ENCODE results near the gene OR56A5. TPM values are rescaled to one million over a fixed set of nuclear protein-coding genes. Genes with fewer than 3 reads are reported as not detected.

Gene OR56A5, protein sequence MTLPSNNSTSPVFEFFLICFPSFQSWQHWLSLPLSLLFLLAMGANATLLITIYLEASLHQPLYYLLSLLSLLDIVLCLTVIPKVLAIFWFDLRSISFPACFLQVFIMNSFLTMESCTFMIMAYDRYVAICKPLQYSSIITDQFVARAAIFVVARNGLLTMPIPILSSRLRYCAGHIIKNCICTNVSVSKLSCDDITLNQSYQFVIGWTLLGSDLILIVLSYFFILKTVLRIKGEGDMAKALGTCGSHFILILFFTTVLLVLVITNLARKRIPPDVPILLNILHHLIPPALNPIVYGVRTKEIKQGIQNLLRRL
- total RNA-seq = not detected

DNA sequence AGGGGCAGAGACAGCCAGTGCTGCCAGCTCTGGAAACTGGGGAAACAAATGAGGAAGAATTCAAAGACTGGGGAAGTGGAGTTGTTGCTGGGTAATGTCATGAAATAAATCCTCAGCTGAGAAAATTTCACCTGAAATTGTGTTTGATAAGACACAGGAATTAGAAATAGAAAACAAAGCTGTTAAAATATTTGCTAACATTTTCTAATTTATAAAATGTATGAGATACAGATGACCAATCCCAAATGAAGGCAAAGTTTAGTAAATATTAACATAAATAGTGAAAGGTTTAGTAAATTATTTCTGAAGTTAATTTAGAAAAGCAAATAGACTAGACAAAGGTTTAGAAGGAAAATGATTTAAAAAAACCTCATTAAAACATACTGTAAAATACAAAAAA, at the start of gene OR56A5:
TSS of gene OR56A5 (minus strand) at position 101 of the 400 bp plus-strand sequence. CDS start at position 101, 0 bp downstream.
- ATAC-seq (no peak), DNase-seq (no peak)
- Mint-ChIP-seq H3K36me3 (no peaks in the 10 kb centered on the region), H3K27ac (no peak within 1 kb of the TSS), H3K4me1 (no peaks in the 10 kb centered on the region), H3K9me3 (ENCODE audit: low read depth) (peaks cover 4% of the 10 kb centered on the region), H3K27me3 (no peaks in the 10 kb centered on the region), H3K4me3 (no peak within 1 kb of the TSS)
- CTCF ChIA-PET = no interaction called here

DNA sequence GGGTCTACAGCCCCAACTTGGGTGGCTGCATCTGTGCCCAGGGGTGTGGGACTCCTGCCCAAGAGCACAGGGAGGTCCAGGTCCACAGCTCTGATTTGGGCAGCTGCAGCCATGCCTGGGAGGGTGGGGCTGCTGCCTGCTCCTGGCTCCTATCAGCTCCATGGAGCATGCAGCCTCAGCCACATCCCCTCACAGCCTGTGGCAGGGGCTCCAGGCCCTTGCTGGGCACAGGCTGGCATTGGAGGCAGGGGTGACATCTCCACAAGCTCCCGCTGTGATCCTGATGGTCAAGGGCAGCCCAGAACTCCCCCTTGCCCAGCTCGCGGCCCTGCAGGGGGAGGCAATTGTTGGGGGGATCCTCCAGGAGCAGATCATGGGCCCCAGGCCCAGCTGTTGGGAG, 44.7 kb upstream of the OR56A5 start:
- H3K4me1 Mint-ChIP-seq = no peaks in the 10 kb centered on the region
- ATAC-seq (no peak), DNase-seq (no peak)
- peaks cover 20% of the 10 kb centered on the region for H3K27me3 Mint-ChIP-seq
- no peak overlapping the region for H3K27ac Mint-ChIP-seq
- no peaks in the 10 kb centered on the region for H3K9me3 Mint-ChIP-seq (ENCODE audit: low read depth)
- no peaks in the 10 kb centered on the region for H3K36me3 Mint-ChIP-seq
- no peak overlapping the region for H3K4me3 Mint-ChIP-seq
- CTCF ChIA-PET = no interaction called here

DNA sequence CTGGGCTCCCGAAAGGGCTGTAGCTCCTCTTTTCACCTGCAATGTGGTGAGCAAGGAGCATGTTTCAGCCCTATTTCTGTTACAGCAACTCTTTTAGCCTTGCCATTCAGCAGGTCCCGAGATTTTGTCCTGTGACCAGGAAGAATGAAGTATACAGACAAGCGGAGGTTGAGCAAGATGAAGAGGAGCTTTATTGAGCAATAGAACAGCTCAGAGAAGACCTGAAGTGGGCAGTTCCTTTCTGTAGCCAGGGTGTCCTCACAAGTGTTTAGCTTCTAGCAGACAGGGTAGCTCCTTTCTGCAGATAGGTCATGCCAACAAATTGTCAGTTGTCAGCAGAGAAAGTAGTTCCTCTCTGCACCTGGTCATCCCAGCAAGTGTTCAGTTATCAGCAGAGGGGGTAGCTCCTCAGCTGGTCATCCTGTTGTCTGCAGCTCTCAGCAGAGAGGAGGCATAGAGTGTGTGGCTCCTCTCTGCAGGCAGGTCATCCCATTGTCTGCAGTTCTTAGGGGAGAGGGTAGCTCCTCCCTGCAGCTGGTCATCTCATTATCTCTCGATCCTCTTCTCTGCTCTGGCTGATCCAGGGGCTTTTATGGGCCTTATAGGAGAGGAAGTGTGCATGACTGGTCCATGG, 43.9 kb upstream of the OR56A5 start:
- no peaks in the 10 kb centered on the region for H3K9me3 Mint-ChIP-seq (ENCODE audit: low read depth)
- no peak for ATAC-seq
- H3K27me3 Mint-ChIP-seq = peaks cover 16% of the 10 kb centered on the region
- H3K4me1 Mint-ChIP-seq = no peaks in the 10 kb centered on the region
- H3K4me3 Mint-ChIP-seq = no peak overlapping the region
- no peak for DNase-seq
- no peak overlapping the region for H3K27ac Mint-ChIP-seq
- CTCF ChIA-PET = interaction anchor here (1.3 kb wide), 1 partner anchor 12 kb away, joined by 3 read pairs; no protein-coding TSS in a partner anchor
- H3K36me3 Mint-ChIP-seq = no peaks in the 10 kb centered on the region

DNA sequence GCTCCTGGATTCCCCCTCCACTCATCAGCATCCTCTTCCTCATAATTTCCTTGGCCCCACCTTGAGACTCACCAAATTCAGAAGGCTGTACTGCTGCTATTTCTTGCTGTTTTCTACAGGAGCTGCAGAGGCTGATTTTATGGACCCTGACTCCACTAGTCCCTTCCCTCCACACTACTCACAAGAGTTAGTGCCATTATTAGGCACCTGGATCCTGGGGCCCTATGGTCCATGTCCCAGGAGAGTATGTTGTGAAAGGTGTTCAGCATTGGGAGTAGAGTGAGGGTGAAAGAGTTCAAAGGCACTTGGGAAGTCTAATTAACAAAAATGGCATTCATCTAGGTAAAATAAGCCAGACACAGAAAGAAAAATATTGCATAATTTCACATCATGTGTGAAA, 38.6 kb upstream of the OR56A5 start, which contains the start of gene OR56A4:
TSS of gene OR56A4 (minus strand) at position 101 of the 400 bp plus-strand sequence. CDS start 3,954 bp downstream, outside the sequence.
- no peaks in the 10 kb centered on the region for H3K4me1 Mint-ChIP-seq
- H3K4me3 Mint-ChIP-seq = no peak within 1 kb of the TSS
- no peak for ATAC-seq
- CTCF ChIA-PET = no interaction called here
- no peaks in the 10 kb centered on the region for H3K9me3 Mint-ChIP-seq (ENCODE audit: low read depth)
- no peak within 1 kb of the TSS for H3K27ac Mint-ChIP-seq
- DNase-seq = no peak
- H3K36me3 Mint-ChIP-seq = no peaks in the 10 kb centered on the region
- H3K27me3 Mint-ChIP-seq = peaks cover 18% of the 10 kb centered on the region

DNA sequence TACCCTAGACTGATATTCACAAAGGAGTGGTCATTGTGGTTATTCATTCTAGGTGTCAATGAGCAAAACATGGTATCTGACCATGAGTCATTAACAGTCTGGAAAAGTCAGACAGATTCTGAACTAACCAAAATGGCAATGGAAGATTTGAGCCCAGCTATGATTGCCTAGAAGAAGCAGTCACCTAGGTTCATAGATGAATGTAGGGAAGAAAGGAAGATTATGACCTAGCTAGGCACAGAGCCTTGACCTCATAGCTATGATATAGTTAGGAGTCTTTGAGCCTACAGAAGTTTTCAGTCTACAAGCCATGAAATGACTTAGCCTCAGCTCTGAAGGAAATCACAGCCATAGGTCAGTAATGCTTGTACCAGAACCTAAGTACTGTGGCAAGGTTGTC, 38.1 kb upstream of the OR56A5 start:
- Mint-ChIP-seq H3K4me1 (no peaks in the 10 kb centered on the region), H3K27ac (no peak overlapping the region), H3K4me3 (no peak overlapping the region), H3K36me3 (no peaks in the 10 kb centered on the region), H3K27me3 (peaks cover 18% of the 10 kb centered on the region), H3K9me3 (ENCODE audit: low read depth) (no peaks in the 10 kb centered on the region)
- ATAC-seq = no peak
- CTCF ChIA-PET = no interaction called here
- DNase-seq = no peak

DNA sequence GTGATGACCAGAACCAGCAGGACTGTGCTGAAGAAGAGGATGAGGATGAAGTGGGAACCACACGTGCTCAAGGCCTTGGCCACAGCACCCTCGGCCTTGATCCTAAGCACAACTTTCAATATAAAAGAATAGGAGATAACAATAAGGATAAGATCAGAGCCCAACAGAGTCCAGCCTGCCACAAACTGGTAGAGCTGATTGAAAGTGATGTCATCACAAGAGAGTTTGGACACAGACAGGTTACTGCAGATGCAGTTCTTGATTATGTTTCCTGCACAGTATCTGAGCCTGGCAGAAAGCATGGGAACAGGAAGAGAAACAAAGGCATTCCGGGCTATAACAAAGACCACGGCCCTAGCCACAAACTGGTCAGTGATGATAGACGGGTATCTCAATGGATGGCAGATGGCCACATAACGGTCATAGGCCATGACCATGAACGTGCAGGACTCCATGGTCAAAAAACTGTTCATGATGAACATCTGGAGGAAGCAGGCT, 34.0 kb upstream of the OR56A5 start:
- Mint-ChIP-seq H3K27ac (no peak overlapping the region), H3K27me3 (peaks cover 19% of the 10 kb centered on the region), H3K4me1 (no peaks in the 10 kb centered on the region), H3K9me3 (ENCODE audit: low read depth) (no peaks in the 10 kb centered on the region), H3K36me3 (no peaks in the 10 kb centered on the region), H3K4me3 (no peak overlapping the region)
- CTCF ChIA-PET = no interaction called here
- ATAC-seq = no peak
- no peak for DNase-seq

DNA sequence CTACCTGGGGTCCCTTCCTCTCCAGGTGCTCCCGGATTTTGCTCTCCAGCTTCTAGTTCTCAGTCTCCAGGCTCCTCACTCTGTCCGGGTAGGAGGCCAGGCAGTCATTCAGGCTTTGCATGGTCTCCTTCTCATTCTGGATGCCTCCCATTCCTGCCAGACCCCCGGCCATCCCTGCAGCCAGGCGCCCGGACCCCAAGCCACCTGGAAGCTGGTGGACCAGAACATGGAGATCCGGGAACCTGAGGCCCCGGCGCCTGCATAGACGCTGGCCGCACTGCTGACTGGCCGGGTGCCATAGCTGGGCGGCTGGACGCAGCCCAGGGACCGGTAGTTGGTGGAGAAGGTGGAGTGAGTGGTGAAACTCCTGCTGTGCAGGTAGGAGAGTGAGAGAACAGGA, 26.5 kb upstream of the OR56A5 start:
- CTCF ChIA-PET = no interaction called here
- Mint-ChIP-seq H3K36me3 (no peaks in the 10 kb centered on the region), H3K4me1 (no peaks in the 10 kb centered on the region), H3K27me3 (peaks cover 21% of the 10 kb centered on the region), H3K4me3 (no peak overlapping the region), H3K27ac (no peak overlapping the region), H3K9me3 (ENCODE audit: low read depth) (no peaks in the 10 kb centered on the region)
- DNase-seq (no peak), ATAC-seq (no peak)

DNA sequence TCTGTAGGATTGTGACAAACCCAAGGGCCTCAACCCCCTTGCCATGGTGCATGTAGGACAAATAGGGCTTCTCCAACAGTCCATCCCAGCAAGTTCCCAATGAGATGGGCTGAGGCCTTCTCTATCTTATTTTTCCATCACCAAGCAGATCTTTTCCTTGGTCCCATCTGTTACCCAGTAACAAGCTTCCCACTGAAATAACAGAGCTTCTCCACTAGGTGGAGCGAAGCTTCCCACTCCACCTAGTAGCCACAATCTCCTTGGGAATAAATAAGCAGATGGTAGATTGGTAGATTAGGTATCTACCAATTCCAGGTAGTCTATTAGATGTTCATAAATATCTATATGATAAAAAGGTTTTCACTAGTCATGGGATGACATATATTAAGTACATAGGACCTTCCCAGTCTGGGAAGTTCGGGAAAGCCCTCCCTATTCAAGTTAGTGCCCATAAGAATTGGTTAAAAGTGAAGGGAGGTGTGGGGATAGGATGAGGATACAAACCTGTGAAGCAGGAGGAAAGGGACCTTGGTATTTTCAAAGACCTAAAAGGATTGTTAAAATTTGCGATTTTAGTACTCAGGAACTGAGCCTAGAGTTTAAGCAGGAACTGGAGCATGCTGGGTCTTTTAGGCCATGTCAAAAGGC, 24.4 kb upstream of the OR56A5 start:
- Mint-ChIP-seq H3K36me3 (no peaks in the 10 kb centered on the region), H3K4me3 (no peak overlapping the region), H3K4me1 (no peaks in the 10 kb centered on the region), H3K9me3 (ENCODE audit: low read depth) (no peaks in the 10 kb centered on the region), H3K27me3 (peaks cover 21% of the 10 kb centered on the region), H3K27ac (no peak overlapping the region)
- CTCF ChIA-PET = interaction anchor here (0.6 kb wide), 2 partner anchors 361 to 370 kb away, joined by 3 read pairs; no protein-coding TSS in a partner anchor
- no peak for DNase-seq
- ATAC-seq = no peak

DNA sequence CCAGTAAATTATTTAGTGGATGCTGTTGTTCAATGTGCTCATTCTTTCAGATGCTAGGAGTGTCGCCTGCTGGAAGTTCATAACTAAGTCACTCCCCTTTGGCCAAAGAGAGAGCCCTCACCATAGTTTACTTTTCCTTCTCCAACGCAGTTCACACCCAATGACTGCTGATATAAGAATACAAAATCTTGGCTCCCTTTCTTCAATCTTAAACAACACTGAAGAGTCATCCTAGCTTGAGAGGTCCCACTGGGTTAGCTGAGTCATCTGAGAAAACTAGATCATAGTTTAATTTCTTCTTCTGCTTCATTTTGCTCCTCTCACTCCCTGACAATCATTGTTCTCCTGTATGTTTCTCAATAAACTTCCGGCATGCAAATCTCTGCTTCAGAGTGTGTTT, 23.9 kb upstream of the OR56A5 start:
- Mint-ChIP-seq H3K36me3 (no peaks in the 10 kb centered on the region), H3K9me3 (ENCODE audit: low read depth) (no peaks in the 10 kb centered on the region), H3K4me1 (no peaks in the 10 kb centered on the region), H3K27me3 (peaks cover 24% of the 10 kb centered on the region), H3K27ac (no peak overlapping the region), H3K4me3 (no peak overlapping the region)
- DNase-seq = no peak
- ATAC-seq = no peak
- CTCF ChIA-PET = interaction anchor here (0.6 kb wide), 1 partner anchor 371 kb away, joined by 3 read pairs; no protein-coding TSS in a partner anchor

DNA sequence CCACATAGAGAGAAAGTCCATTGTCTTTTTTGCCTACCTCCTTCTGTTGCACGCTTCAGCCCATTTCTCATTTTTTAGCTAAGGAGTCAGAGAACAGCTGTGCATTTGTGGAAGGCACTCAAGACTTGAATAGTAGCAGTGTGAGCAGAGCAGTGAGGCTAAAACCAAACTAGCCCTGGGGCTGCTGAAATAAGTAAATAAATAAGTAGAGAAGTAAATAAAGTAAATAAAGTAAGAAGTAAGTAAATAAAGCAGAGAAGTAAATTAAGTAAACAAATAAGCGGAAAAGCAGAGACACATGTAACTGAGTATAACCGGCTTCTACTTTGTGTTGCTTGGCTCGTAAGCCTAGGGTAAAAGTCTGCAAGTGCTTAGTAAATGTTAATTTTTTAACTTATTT, 20.9 kb upstream of the OR56A5 start:
- H3K27me3 Mint-ChIP-seq = peaks cover 21% of the 10 kb centered on the region
- no peaks in the 10 kb centered on the region for H3K4me1 Mint-ChIP-seq
- ATAC-seq (no peak), DNase-seq (no peak)
- CTCF ChIA-PET = no interaction called here
- H3K9me3 Mint-ChIP-seq (ENCODE audit: low read depth) = no peaks in the 10 kb centered on the region
- no peak overlapping the region for H3K27ac Mint-ChIP-seq
- no peak overlapping the region for H3K4me3 Mint-ChIP-seq
- no peaks in the 10 kb centered on the region for H3K36me3 Mint-ChIP-seq

DNA sequence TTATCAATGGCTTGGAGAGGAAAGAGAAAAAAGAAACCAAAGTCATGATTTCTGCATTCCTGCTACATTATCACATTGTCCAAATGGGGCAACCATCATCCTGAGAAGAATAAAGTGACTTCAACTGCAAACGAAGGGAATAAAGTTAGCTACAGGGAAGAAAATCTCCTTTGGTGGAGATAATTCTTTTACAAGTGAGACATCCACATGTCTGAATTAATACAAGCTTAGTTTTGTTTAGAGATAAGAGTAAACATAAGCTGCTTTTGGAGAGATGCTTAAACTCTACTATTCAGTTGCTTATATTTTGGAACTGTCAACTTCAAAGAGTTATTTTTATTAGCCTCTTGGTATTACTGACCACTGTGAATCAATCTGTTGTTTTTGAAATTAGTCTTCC, 18.6 kb upstream of the OR56A5 start, which contains the start of gene OR52L1:
TSS of gene OR52L1 (minus strand) at position 101 of the 400 bp plus-strand sequence. CDS start at position 46, 55 bp downstream.
- no peaks in the 10 kb centered on the region for H3K9me3 Mint-ChIP-seq (ENCODE audit: low read depth)
- CTCF ChIA-PET = no interaction called here
- H3K4me3 Mint-ChIP-seq = no peak within 1 kb of the TSS
- DNase-seq (no peak), ATAC-seq (no peak)
- peaks cover 16% of the 10 kb centered on the region for H3K27me3 Mint-ChIP-seq
- no peaks in the 10 kb centered on the region for H3K36me3 Mint-ChIP-seq
- H3K27ac Mint-ChIP-seq = no peak within 1 kb of the TSS
- H3K4me1 Mint-ChIP-seq = no peaks in the 10 kb centered on the region

DNA sequence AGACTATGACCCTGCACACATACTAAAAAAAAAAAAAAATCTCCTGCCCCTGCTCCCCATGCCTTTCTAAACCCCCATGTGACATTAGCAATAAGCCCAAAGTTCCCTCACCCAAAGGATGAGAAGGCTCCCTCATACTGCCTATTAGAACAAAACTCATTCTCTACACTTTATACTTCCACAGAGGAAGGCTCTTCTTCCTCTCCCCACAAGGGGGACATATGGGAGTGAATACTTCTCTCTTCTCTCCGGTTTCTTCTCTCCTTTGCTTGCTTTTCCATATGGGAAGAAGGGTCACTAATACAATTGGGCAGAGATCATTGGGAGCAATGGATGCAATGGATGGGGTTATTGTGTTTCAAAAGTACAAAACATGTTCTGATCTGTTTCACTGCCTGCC, 15.1 kb upstream of the OR56A5 start:
- H3K4me3 Mint-ChIP-seq = no peak overlapping the region
- no peaks in the 10 kb centered on the region for H3K4me1 Mint-ChIP-seq
- CTCF ChIA-PET = no interaction called here
- no peak overlapping the region for H3K27ac Mint-ChIP-seq
- peaks cover 2% of the 10 kb centered on the region for H3K9me3 Mint-ChIP-seq (ENCODE audit: low read depth)
- DNase-seq = no peak
- no peaks in the 10 kb centered on the region for H3K36me3 Mint-ChIP-seq
- peaks cover 4% of the 10 kb centered on the region for H3K27me3 Mint-ChIP-seq
- ATAC-seq = no peak

DNA sequence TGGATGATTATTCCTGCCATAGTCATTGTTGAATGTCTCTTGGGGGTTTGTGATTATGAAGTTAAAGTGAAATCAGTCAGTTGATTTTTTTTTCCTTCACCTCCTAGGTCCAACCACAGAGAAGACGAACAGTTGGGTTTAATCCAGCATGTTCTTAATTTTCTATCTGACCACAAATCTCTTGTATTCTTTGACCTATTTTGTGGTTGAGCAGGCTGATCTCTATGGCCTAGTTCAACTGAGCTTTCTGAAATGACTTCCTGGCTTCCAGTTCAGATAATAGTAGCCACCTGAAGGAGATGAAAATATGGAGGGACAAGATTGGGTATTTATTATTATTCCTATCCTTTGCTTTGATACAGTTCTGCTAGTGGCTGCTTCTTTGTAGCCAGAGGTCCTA, 5.2 kb upstream of the OR56A5 start:
- no peaks in the 10 kb centered on the region for H3K9me3 Mint-ChIP-seq (ENCODE audit: low read depth)
- H3K4me3 Mint-ChIP-seq = no peak overlapping the region
- ATAC-seq (no peak), DNase-seq (no peak)
- no peaks in the 10 kb centered on the region for H3K4me1 Mint-ChIP-seq
- H3K36me3 Mint-ChIP-seq = no peaks in the 10 kb centered on the region
- CTCF ChIA-PET = no interaction called here
- no peak overlapping the region for H3K27ac Mint-ChIP-seq
- no peaks in the 10 kb centered on the region for H3K27me3 Mint-ChIP-seq

DNA sequence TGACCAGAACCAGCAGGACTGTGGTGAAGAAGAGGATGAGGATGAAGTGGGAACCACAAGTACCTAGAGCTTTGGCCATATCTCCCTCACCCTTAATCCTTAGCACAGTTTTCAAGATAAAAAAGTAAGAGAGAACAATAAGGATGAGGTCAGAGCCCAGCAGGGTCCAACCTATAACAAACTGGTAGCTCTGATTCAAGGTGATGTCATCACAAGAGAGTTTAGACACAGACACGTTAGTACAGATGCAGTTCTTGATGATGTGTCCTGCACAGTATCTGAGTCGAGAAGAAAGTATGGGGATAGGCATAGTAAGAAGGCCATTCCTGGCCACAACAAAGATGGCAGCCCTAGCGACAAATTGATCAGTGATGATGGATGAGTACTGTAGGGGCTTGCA, 586 bp downstream of the OR56A5 start:
- H3K27ac Mint-ChIP-seq = no peak overlapping the region
- DNase-seq (no peak), ATAC-seq (no peak)
- H3K9me3 Mint-ChIP-seq (ENCODE audit: low read depth) = peaks cover 7% of the 10 kb centered on the region
- no peaks in the 10 kb centered on the region for H3K36me3 Mint-ChIP-seq
- no peaks in the 10 kb centered on the region for H3K27me3 Mint-ChIP-seq
- H3K4me3 Mint-ChIP-seq = no peak overlapping the region
- CTCF ChIA-PET = no interaction called here
- H3K4me1 Mint-ChIP-seq = no peaks in the 10 kb centered on the region
